Stimulated activated CD4-positive, alpha-beta T cell treated with anti-CD3 and anti-CD28 coated beads, TNF-alpha, amount 100 ng/mL, for 1 hour (primary cell): ENCODE results near the gene RPGR.
A peak's percentile ranks its signal among the peaks of the same experiment; 100 is the strongest.

Experiments used
- DNase-seq, 3 donors: peaks; one replicate each; pipeline ENCODE4 v3.0.0-alpha.2; 2020; ENCODE audit warnings: low read depth in 3 of 3, low spot score in 1 of 3

Gene RPGR, protein sequence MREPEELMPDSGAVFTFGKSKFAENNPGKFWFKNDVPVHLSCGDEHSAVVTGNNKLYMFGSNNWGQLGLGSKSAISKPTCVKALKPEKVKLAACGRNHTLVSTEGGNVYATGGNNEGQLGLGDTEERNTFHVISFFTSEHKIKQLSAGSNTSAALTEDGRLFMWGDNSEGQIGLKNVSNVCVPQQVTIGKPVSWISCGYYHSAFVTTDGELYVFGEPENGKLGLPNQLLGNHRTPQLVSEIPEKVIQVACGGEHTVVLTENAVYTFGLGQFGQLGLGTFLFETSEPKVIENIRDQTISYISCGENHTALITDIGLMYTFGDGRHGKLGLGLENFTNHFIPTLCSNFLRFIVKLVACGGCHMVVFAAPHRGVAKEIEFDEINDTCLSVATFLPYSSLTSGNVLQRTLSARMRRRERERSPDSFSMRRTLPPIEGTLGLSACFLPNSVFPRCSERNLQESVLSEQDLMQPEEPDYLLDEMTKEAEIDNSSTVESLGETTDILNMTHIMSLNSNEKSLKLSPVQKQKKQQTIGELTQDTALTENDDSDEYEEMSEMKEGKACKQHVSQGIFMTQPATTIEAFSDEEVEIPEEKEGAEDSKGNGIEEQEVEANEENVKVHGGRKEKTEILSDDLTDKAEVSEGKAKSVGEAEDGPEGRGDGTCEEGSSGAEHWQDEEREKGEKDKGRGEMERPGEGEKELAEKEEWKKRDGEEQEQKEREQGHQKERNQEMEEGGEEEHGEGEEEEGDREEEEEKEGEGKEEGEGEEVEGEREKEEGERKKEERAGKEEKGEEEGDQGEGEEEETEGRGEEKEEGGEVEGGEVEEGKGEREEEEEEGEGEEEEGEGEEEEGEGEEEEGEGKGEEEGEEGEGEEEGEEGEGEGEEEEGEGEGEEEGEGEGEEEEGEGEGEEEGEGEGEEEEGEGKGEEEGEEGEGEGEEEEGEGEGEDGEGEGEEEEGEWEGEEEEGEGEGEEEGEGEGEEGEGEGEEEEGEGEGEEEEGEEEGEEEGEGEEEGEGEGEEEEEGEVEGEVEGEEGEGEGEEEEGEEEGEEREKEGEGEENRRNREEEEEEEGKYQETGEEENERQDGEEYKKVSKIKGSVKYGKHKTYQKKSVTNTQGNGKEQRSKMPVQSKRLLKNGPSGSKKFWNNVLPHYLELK

DNA sequence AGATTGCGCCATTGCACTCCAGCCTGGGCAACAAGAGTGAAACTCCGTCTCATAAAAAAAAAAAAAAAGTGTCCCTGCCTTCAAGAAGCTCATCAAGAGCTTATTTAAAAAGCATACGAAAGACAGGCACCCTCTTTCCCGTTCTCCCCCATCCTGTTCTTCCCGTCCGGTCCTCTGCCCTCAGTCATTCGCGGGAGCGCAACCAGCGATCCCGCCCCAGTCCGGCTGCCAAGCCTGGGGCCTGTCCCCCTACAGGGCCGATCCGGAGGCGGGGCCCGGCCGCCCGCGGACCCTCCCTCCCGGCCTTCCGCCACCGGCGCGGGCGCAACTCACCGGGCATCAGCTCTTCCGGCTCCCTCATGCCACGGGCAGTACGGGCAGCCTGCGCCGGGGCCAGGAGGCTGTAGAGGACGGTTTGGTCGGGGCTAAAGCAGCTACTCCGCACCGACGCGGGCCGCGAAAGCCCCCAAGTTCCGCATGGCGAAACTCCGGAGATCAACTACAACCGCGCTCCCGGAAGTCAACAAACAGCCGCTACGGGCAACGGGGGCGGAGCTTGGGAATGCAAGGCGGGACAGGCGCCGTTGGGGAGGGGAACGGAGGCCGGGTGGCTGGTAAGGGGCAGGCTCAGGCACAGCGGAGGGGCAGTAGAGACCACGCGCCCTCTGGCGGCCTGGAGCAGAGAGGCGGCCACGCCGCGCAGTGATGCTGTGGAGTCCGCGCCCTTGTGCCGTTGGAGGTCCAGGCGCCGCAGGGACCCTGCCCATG, at the start of gene RPGR:
RPGR (minus strand) TSS at position 503 of the 768 bp plus-strand sequence; CDS start at position 361, 142 bp downstream.
- peak; percentile 66 to 80 (median 77) for DNase-seq

DNA sequence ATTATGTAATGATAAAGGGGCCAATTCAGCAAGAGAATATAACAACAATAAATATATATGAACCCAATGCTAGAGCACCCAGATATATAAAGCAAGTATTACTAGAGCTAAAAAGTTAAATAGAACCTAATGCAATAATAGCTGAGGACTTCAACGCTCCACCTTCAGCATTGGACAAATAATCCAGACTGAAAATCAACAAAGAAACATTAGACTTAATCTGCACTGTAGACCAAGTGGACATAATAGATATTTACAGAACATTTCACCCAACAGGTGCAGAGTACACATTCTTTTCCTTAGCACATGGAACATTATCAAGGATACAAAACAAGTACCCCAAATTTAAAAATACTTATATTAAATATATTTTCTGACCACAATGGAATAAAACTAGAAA, 49.4 kb upstream of the RPGR start:
- no peak for DNase-seq

DNA sequence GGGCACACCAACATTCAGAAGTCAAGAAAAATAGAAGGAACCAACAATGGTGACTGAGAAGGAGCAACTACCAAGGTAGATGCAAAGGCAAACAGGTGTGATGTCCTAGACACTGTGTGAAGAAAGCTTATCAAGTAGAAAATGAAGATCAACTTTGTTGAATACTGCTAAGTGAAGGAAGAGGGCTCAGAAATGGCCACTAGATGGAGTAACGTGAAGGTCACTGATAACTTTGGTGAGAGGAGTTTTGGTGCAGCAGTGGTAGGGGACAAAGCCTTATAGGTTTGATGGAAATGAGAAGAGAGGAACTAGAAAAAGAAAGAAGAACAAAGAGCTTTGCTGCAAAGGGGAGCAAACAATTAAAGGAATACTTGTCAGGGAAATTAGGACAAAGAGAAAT, 48.6 kb upstream of the RPGR start:
- DNase-seq: no peak

DNA sequence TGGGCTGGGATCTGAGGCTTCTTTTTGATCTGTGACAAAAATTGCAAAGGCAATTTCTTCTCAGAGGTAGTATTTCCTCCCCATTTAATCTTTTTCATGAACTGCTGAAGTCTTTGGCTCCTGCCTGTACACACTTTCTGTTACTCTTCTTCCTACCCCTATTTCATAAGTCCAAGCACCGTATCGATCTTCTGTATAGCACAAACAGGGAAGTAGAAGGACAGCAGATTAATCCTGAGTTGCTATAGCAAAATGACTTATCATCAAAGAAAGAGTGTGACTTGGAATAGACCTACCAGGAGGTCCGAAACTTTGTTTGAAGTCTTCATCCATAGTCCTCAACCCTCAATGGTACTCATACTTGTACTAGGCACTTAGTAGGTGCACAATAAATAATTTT, 47.1 kb upstream of the RPGR start:
- DNase-seq: no peak

DNA sequence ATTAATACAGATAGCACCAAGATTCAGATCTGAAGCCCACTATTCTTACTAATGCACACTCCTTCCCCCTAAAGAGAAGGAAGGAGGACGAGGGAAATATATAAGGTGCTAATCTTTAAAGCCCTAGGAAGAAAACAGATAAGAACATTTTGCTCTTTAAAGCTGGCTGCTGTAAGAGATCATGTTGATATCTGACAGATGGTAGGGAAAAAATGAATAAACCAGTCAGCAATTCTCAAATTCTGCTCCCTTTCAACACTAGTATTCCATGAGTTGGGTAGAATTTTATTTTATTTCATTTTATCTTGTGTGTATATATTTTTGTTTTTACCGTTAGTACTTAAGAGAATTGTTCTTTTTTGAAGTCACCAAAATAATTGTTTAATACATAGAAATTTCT, 44.3 kb upstream of the RPGR start:
- no peak for DNase-seq

DNA sequence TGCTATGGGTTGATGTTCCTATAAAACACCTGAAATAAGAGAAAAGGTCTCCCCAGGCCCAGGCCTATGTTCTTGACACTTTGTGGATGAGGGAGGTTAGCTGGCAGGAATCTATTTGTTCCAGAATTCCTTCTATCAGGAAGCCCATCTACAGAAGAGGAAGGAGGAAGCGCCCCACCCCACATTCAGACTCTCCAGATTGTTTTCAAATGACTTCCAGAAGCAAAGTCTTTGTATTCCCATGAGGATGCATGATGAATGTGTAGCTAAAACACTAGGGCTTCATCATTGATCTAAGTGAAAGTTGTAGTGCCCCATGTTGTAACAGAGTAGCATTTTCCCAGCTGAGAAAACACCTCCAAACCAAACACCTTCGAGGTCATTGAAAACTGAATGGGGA, 41.5 kb upstream of the RPGR start:
- no peak for DNase-seq

DNA sequence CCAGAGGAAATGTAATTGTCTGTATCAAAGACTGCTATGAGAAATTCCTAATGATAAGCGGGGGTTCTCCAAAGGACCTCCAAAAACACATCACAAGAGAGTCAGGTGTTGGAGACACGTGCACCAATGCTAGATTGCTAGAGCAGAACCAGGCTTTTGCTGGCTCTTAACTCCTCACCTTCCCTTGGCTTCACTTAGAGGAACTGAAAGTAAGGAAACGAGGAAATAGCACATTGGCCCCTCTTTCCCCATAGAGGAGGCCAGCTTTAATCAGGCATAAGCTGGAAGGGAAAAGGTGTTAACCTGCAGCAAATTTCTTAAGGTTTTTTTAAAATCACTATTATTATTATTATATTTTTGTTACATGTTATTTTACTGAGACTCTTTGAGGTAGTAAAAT, 38.6 kb upstream of the RPGR start:
- no peak for DNase-seq

DNA sequence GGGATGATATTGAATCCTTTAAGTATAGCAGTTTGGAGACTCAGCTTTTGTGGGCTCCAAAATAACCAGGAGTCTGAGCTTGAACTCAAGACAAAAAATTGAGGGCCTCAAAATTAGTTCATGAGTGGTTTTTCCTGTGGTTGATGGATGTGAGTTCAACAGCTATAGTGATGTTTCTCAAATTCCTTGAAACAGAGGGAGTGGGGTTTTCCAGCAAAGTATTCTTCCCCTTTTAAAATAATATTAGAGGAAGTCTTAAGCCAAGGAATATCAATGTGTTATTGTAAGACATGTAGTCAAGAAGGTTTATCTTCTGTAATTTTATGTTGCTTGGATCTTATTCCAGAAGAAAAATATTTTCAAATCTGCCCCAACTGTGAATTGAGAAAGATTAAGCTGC, 35.7 kb upstream of the RPGR start:
- DNase-seq: no peak

DNA sequence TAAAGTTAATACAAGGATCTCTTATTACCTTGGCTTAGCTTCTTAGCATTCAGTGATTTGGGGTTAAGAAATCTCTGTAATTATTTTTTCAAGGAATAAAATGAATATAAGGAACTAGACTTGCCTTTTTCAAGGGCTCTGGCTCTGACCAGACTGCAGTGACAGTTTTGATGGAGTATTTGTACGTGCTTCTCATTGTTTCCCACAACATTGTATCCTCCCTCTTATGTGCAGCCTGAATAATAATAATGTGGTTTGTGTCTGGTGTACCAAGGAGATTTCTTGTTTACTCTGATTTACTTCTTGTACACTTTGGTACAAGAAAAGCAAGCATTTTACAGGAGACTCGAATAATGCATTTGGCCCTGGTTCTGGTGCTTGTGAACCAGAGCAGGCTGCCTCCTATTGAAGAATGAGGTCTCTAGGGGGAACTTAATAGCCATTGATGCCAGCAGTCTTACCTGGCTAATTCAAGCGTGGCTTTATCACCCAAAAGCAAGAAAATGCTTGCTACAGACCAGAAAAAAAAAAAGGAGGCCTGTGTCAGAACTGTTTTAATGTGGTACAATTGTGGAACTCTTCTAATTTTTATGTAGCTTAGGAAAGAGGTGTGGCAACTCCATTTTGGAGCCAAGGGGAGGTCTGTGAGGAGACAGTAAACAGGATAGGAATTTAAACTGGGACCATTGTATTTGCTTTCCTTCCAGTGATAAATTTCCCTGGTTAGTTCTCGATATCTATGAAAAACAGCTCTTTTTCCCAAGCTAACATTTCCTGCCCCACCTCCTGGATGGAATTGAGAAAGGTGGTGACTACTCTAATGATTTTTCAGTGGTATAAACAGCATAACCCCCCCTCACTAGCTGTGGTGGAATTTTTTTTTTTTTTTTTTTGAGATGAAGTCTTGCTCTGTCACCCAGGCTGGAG, 30.7 kb upstream of the RPGR start:
- no peak for DNase-seq

DNA sequence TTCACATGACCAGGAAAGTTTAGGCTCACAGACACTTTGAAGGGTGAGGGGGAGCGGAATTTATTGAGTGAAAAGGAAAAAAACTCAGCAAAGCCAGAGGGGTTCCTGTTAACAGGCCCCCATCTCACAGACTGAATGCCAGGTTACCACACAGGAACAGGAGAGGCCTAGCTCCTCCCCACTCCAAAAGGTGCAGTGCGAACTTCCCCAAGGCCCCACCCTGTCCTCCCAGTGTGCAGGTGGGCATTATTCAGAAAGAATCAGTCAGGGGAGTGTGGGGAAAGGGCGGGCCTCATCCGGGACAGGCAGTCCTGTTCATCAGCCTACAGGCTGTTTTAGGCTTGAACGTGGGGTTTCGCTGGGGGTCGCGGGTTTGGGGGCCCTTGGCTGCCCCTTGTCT, 29.1 kb upstream of the RPGR start:
- DNase-seq: no peak

DNA sequence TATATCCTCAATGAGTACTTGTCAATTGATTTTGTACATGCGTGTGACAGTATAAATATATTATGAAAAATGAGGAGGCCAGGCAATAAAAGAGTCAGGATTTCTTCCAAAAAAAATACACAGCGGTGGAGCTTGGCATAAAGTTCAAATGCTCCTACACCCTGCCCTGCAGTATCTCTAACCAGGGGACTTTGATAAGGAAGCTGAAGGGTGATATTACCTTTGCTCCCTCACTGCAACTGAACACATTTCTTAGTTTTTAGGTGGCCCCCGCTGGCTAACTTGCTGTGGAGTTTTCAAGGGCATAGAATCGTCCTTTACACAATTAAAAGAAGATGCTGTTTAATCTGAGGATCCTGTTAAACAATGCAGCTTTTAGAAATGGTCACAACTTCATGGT, 25.1 kb upstream of the RPGR start, which contains the start of gene OTC:
OTC (plus strand) TSS at position 243 of the 400 bp plus-strand sequence; CDS start at position 336, 93 bp downstream.
- no peak for DNase-seq

DNA sequence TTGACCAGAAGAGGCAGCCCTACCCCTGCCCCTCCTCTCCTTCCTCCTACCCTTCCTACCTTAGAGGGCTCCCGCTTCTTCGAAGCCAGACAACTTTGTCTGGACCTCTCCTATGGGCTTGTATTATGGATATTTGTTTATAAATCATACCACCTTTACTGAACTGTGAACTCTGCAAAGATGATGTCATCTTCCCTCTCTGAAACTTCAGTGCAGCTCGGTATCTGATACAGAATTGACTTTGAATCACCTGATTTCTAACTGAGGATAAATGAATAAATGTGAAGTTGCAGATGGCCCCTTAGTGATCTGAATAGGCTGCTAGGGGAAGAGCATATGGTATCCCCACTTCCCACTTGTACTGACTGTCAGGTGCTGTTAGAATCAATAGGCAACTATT, 24.0 kb upstream of the RPGR start:
- DNase-seq: no peak

DNA sequence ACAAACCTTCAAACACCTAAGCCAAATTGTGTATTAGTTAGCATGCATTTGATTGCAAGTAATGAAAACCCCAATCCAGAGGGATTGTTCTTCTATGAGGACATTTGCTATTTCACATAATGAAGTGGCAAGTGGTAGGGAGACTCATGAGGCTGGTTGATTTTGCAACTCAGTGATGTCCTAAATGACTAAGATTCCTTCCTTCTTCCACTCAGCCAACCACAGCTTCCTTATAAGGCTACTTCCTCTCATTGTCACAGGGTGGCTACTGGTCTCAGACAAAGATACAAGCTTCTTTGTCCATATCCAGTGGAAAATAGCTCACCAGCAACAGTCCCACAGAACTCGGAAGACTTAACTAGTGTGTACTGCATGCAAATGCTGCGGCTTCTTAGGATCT, 19.8 kb upstream of the RPGR start:
- DNase-seq: no peak

DNA sequence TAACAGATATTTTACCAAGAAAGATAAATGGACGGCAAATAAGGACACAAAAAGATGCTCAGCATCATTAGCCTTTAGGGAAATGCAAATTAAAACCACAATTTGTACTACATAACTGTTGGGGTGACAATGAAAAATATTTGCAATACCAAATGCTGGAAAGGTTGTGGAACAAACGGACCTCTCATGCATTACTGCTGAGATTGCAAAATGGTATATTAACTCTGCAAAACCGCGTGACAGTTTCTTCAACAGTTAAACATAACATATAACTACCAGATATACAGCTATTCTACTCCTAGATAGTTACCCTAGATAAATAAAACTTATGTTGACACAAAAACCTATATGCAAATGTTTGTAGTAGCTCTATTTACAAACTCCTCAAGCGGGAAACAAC, 18.8 kb upstream of the RPGR start:
- DNase-seq: no peak

DNA sequence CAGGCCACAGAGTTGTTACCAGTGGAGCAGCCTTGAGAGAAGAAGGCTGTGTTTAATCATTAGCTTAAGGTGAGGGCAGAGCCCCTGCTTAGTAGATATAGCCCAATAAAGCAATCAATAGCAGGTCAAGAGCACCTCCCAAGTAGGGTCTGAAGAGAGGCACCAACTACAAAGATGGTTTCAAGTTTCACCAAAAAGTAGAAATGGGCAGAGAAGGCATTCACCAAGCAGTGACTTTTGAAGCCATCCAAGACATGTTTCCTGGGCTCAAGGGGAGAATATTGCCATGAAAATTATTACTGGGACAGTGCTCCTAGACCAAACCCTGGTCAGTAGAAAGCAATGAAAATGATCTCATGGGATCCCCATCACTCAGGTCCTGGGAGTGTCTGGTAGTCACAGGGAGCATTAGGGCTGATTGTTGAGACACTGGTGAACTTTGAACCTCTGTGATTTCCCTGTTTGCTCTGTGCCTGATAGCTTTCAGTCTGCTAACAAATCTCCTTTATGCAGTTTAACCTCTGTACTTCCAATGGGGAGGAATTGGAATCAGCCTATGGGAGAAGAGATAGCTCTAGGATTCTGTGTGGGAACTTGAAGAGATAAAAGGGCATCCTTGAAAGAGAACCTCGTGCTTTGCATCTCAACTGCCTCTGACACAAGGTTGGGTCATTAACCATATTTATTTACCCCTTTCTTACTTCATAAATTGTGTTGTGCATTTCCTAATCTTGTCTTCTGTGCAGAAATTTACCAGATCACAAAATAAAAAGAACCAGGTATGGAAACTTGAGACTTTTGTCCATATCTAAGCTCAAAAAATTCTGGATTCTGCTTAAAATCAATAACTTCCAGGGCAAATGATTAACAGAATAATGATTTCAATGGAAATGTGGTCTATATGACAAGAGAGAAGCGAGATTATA, 15.8 kb upstream of the RPGR start:
- DNase-seq: no peak

DNA sequence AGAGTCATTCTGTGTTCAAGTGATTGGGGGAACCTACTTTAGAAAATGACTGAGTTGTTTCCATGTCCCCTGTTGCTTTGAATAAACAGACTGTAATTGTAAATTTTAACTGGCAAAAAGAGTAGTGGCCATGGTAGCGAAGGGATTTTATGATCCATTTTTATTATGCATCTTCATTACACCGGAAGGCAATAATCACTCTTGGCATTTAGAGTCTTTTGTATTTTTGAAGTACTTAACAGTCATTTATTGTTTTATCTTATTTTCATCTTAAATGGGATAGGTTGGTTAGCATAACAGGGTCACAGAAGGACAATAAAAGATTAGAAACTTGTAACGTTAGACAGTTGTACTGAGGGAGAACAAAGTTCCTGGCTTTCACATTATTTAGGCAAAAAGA, 14.1 kb upstream of the RPGR start:
- no peak for DNase-seq

DNA sequence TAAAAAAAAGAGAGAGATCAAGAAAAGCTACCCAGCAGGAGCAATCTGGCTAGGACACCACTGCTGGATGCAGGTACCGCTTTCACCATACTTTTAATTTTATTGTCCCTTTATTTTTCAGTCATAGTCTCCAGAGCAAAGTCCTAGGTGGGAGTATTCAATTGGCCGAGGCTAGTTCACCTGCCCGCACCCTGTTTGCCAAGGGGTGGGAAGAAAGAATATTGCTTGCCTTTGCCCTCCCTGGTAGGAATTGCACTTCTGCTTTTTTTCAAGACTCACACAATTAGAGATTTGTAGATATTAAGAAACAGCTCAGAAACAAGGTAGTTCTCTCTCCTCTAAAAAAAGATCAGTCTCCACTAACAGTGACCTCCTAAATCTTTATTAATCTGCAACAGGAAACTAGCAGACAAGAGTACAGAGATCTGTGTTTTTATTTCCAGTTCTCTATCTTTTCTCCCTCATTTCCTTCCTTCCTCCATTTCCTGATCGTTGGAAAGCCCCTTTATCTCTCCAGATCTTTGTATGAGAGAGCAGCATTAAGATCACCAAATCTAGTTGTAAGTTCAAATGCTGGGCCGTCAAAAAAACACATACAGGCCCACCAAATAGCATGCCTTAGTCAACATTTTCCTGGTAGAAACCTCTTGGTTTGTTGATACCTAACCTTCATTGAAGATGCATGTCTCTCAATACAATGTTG, 9.4 kb upstream of the RPGR start:
- no peak for DNase-seq

DNA sequence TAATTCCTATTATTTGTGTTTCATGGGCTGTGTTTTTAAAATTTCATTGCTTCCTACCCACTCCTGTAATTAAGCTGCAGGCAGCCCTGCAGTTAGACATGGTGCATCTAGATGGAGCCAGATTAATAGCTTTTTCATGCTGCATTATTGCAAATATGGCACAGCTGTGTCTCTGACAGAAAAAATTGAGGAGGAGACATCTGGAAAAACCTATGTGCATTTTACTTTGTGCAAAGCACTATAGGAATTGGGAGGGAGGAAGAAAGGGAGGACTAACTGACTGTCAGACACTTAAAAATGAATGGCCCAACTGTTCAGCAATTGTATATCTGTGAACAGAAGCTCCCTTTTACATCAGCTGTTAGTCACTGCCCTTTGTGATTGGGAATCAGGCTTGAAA, 8.1 kb upstream of the RPGR start:
- no peak for DNase-seq
